Muscle of leg (tissue), 11 donors: ENCODE results near the gene FSTL4. TPM values are rescaled to one million over a fixed set of nuclear protein-coding genes. Genes with fewer than 3 reads are reported as not detected.

ENCODE experiments used
- DNase-seq: peaks from one replicate; pipeline ENCODE4 v3.0.0; 2013
- H3K27ac ChIP-seq: one replicate; pipeline ENCODE4 v1.5.1; 2013; ENCODE audit warnings: mild to moderate bottlenecking, low read length, control low read depth
- H3K27me3 ChIP-seq: one replicate; pipeline ENCODE4 v1.6.1; 2013; ENCODE audit warnings: low read length; ENCODE audit not compliant: control insufficient read depth, insufficient read depth
- H3K36me3 ChIP-seq: one replicate; pipeline ENCODE4 v1.6.1; 2013; ENCODE audit warnings: low read length; ENCODE audit not compliant: control insufficient read depth, insufficient read depth
- H3K4me1 ChIP-seq: one replicate; pipeline ENCODE4 v1.6.1; 2013; ENCODE audit warnings: low read length; ENCODE audit not compliant: control insufficient read depth, insufficient read depth
- H3K4me3 ChIP-seq: one replicate; pipeline ENCODE4 v1.5.1; 2013; ENCODE audit warnings: low read length, control low read depth
- H3K9me3 ChIP-seq: replicated peaks from 2 replicates; pipeline ENCODE4 v1.6.1; 2013; ENCODE audit warnings: low read depth, low read length; ENCODE audit not compliant: control insufficient read depth
- WGBS: methylation state at CpG from one replicate; pipeline ENCODE4 v1.1.5; 2013; ENCODE audit warnings: missing lambda C conversion rate; ENCODE audit not compliant: insufficient coverage; 5-methylcytosine and 5-hydroxymethylcytosine counted together
- polyA plus RNA-seq, 8 donors: library from polyadenylated mRNA; unstranded; fragments of 120-200 nt; gene quantifications; one replicate each; pipeline versions ENCODE4 v1.2.1 to v1.2.3, GENCODE V29; 2013; ENCODE audit warnings: inconsistent platforms in 1 of 8, low replicate concordance in 1 of 8; ENCODE audit not compliant: insufficient read length in 8 of 8, insufficient read depth in 1 of 8
- total RNA-seq: library from RNA; stranded (reverse); fragments of 120-200 nt; gene quantifications from one replicate; pipeline ENCODE4 v1.2.4, GENCODE V29; 2013

Gene FSTL4
- total and polyA plus RNA-seq, 9 donors = 0.68 to 1.8 (median 1.3) TPM

DNA sequence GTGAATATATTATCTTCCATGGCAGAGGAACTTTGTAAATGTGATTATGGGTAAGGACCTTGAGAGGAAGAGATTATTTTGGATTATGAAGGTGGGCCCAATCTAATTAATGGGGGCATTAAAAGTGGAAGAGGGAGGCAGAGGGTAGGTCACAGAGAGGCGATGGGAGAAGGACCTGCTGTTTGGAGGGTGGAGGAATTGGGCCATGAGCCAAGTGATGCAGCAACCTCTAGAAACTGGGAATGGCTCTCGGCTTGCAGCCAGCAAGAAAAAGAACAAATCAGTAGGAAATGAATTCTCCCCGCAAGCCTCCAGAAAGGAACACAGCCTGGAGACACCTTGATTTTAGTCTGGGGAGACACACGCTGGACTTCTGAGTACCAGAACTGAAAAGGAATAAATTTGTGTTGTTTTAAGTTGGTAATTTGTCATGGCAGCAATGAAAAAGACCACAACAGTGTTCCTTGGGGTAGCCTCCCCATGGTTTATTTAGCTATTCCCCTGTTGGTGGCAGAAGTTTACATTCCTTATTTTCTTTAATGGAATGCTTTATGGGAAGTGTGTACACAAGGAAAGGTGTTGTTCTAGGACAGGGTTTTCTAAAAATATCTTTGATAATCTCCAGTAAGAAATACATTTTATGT, 456.9 kb downstream of the FSTL4 start:
- no peak for DNase-seq
- Histone ChIP-seq H3K27ac (no peak overlapping the region), H3K36me3 (no peaks in the 10 kb centered on the region), H3K27me3 (no peaks in the 10 kb centered on the region), H3K9me3 (no peaks in the 10 kb centered on the region), H3K4me3 (no peak overlapping the region), H3K4me1 (no peaks in the 10 kb centered on the region)
- 77% methylated on average over 3 of the region's 4 CpGs for WGBS

DNA sequence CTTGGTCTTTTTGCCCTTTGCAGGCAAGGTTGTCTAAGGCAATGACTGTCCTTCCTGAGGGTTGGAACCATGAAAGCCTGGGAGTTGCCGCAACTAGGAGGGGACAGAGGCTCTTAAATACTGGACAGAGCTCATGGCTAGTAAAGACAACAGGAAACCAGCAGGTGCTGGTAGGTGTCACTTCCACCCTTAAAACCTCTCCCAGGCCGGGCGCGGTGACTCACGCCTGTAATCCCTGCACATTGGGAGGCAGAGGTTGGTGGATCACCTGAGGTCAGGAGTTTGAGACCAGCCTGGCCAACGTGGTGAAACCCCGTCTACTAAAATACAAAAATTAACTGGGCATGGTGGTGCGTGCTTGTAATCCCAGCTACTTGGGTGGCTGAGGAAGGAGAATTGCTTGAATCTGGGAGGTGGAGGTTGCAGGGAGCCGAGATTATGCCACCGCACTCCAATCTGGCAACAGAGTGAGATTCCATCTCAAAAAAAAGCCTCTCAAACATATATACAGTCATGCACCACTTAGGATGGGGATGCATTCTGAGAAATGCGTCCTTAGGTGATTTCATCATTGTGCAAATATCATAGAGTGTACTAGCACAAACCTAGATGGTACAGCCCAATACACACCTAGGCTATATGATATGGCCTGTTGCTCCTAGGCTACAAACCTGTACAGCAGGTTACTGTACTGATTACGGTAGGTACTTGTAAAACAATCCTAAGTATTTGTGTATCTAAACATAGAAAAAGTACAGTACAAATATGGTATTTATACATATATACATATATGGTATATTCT, 457.9 kb downstream of the FSTL4 start:
- no peak overlapping the region for H3K27ac ChIP-seq
- DNase-seq = no peak
- no peaks in the 10 kb centered on the region for H3K9me3 ChIP-seq
- H3K36me3 ChIP-seq = no peaks in the 10 kb centered on the region
- WGBS = 89% methylated on average over 3 of the region's 12 CpGs
- H3K27me3 ChIP-seq = no peaks in the 10 kb centered on the region
- H3K4me1 ChIP-seq = peaks cover 5% of the 10 kb centered on the region
- H3K4me3 ChIP-seq = no peak overlapping the region

DNA sequence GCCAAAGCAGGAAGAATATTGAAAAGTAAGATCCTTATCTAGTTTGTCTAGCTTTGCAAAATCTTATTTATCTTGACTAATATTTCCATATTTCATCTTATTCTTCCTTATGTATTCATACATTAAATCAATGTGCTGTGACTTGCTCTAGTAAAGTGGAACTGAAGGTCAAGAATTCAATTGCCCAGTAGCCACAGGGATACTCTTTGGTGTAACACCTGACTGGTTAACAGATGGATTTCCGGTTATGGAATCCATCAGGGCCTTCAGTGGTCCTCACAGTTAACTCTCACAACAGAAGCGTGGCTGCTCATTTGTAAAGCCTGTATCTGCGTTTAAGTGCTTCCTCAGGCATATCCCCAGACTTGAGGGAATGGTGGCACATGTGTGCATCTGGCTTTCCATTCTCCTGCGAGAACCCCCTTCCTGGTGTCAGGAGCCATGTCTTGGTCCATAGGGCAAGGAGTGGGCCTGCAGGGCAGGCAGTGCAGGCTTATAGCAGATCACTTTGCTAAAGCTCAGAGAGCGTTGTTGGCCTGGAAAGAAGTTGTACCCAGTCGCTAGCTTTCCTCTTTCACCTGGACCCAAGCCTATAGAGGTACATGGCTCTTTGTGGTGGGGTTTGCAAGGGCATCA, 461.3 kb downstream of the FSTL4 start:
- DNase-seq = no peak
- Histone ChIP-seq H3K36me3 (no peaks in the 10 kb centered on the region), H3K27me3 (no peaks in the 10 kb centered on the region), H3K4me3 (no peak overlapping the region), H3K27ac (no peak overlapping the region), H3K9me3 (no peaks in the 10 kb centered on the region), H3K4me1 (peaks cover 23% of the 10 kb centered on the region)
- 78% methylated on average over 3 of the region's 6 CpGs for WGBS

DNA sequence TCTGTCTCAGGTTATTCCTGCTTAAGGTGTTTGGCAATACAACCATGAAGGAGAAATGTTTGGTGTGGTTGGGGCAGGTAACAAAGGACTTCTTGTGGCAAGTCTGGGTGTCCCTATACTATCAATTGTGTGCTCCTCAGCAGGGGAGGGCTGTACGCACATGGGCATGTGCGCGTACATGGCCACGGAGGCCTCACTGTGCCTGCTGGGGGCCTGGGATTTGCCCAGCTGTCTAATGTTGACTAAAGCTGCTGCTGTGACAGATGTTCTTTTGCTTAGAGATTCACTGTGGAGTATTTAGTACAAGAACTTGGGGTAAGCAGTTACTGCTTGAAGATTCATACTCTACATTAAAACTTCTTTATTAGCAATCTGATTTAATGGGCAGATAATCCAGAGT, 463.0 kb downstream of the FSTL4 start:
- Histone ChIP-seq H3K27me3 (no peaks in the 10 kb centered on the region), H3K4me3 (no peak overlapping the region), H3K36me3 (no peaks in the 10 kb centered on the region), H3K4me1 (peaks cover 23% of the 10 kb centered on the region), H3K27ac (no peak overlapping the region), H3K9me3 (no peaks in the 10 kb centered on the region)
- 100% methylated on average over 1 of the region's 4 CpGs for WGBS
- DNase-seq = peak; percentile 24

DNA sequence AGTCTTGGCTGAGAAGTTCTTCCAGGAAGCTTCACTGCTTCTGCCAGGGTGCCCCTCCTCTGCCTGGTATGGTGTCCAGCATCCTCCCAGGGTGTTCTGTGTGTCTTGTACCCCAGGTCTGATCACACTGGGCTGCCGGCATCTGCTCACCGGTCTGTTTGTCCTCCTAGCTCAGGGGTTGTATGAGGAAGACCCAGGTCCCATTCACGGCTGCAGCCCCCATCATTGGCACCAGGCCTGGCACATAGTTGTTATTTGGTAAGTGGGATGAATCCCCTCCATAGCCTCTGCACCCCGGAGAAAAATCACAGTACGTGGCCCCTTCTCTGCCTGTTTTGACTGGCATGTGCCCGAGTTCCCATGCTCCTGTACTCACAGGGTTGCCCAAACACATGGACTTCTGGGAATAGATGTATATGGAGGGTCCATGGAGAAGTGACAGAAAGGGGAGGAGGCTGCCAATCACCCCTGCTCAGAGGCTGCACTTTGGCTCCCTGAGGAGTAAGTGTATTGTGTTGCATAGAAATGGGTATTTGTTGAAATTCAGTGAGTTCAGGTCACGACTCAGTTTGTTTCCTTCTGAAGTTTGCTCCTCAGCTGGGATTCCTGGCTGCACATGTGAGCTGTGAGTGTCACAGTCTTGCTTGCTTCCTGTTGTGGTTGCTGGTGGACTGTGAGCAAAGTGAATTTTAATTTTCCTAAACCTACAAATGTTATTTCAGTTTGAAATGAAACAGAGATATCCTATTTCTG, 464.4 kb downstream of the FSTL4 start:
- 87% methylated on average over 3 of the region's 7 CpGs for WGBS
- no peaks in the 10 kb centered on the region for H3K36me3 ChIP-seq
- H3K27ac ChIP-seq = no peak overlapping the region
- no peak overlapping the region for H3K4me3 ChIP-seq
- peaks cover 23% of the 10 kb centered on the region for H3K4me1 ChIP-seq
- peak; percentile 29 for DNase-seq
- no peaks in the 10 kb centered on the region for H3K27me3 ChIP-seq
- no peaks in the 10 kb centered on the region for H3K9me3 ChIP-seq

DNA sequence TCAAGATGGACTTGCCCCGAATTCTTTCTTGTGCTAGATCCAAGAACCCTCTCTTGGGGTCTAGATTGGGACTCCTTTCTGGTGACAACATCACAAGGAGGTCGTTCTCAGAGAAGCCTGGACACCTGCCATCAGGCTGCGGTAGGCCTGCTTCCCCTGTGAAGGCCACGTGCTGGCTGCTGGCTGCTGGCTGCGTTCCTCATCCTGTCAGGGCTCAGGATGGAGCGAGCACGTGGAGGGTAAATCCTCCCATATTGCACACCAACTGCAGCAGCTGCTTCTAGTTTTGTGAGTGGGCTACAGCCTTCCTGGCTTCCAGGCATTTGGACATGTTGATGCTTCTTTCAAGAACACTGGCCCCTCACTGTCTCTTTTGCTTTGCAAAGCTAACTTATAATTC, 464.9 kb downstream of the FSTL4 start:
- Histone ChIP-seq H3K27me3 (no peaks in the 10 kb centered on the region), H3K9me3 (no peaks in the 10 kb centered on the region), H3K27ac (no peak overlapping the region), H3K36me3 (no peaks in the 10 kb centered on the region), H3K4me1 (peaks cover 23% of the 10 kb centered on the region), H3K4me3 (no peak overlapping the region)
- 3% methylated on average over 5 of the region's 7 CpGs for WGBS
- DNase-seq = peak; percentile 75
